Chondrocyte (in vitro differentiated cells): Measurements from ENCODE around the gene RPRD1B. TPM values are rescaled to one million over a fixed set of nuclear protein-coding genes. Genes with fewer than 3 reads are reported as not detected.

Experiments
- DNase-seq: peaks from one replicate; pipeline ENCODE4 v3.0.0; 2021; ENCODE audit warnings: mixed read lengths, low spot score
- H3K27ac Mint-ChIP-seq: one replicate; pipeline ENCODE4 v1.8.0; 2021; ENCODE audit warnings: mild to moderate bottlenecking, moderate library complexity, mixed read lengths; ENCODE audit not compliant: unreplicated experiment
- H3K27me3 Mint-ChIP-seq: 2 replicates; pipeline ENCODE4 v1.8.0; 2021; ENCODE audit warnings: low read depth, mixed read lengths
- H3K36me3 Mint-ChIP-seq: 2 replicates; pipeline ENCODE4 v1.8.0; 2021; ENCODE audit warnings: low read depth, mixed read lengths
- H3K4me1 Mint-ChIP-seq: 2 replicates; pipeline ENCODE4 v1.8.0; 2021; ENCODE audit warnings: low read depth, mild to moderate bottlenecking, mixed read lengths
- H3K4me3 Mint-ChIP-seq: one replicate; pipeline ENCODE4 v1.8.0; 2021; ENCODE audit warnings: mild to moderate bottlenecking, moderate library complexity, mixed read lengths; ENCODE audit not compliant: unreplicated experiment
- H3K9me3 Mint-ChIP-seq: 2 replicates; pipeline ENCODE4 v1.8.0; 2021; ENCODE audit warnings: low read depth, mixed read lengths
- total RNA-seq: library from RNA; stranded (reverse); gene quantifications from 3 replicates; pipeline ENCODE4 v1.2.1, GENCODE V29; 2021
- TF ChIP-seq, protein P1 (sequence below): fragments of 200-600 bp; sonication (generic); IDR thresholded peaks from 2 replicates; pipeline ENCODE4 v1.5.0; 2021; ENCODE audit warnings: antibody characterized with exemption, mild to moderate bottlenecking, moderate library complexity

RPRD1B gene
- total RNA-seq, 1 donor from 2014 or later: 16.9 TPM

DNA sequence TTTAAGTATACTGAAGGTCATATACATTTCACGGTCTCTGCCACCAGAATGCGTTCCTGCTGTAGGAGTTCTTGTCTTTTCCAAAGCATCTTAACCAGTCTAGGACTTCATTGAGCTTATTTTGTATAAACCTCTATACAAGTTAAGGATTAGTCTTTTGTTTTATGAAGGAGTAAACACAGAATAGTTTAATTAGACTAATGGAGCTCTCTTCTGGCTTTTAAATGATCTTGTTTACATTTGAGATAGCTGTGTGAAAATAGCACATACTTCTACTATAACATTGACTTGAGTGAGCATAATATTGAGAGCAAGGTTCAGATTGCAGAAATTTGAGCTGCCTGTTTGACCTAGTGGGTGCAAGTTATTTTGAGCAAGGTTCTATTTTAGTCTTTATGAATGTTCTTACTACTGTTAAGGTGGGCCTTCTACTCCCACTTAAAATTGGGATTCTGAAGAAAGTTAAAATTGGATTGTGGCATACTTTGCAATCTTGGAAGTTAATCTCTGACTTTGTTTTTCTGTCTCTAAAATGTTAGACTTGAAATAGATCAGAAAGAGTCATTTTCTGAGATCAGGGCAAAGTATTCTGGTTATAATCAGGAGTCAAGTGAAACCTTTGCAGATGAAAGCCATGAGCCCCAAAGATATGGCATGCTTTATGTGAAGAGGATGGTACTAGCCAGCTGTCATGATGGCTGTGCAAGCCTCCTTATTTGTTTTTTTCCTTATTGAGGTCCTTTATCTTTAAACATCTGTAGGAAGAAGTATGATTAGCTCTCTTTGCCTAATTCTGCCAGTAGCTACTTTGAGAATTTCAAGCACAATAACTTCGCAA lies 41.8 kb downstream of the RPRD1B start:
- Mint-ChIP-seq H3K9me3 (peaks cover 6% of the 10 kb centered on the region), H3K4me3 (no peak overlapping the region), H3K4me1 (peaks cover 53% of the 10 kb centered on the region), H3K36me3 (peaks cover 30% of the 10 kb centered on the region), H3K27ac (peak overlapping the region; percentile 80), H3K27me3 (no peaks in the 10 kb centered on the region)
- no peak for DNase-seq
- TF ChIP-seq, protein P1, sequence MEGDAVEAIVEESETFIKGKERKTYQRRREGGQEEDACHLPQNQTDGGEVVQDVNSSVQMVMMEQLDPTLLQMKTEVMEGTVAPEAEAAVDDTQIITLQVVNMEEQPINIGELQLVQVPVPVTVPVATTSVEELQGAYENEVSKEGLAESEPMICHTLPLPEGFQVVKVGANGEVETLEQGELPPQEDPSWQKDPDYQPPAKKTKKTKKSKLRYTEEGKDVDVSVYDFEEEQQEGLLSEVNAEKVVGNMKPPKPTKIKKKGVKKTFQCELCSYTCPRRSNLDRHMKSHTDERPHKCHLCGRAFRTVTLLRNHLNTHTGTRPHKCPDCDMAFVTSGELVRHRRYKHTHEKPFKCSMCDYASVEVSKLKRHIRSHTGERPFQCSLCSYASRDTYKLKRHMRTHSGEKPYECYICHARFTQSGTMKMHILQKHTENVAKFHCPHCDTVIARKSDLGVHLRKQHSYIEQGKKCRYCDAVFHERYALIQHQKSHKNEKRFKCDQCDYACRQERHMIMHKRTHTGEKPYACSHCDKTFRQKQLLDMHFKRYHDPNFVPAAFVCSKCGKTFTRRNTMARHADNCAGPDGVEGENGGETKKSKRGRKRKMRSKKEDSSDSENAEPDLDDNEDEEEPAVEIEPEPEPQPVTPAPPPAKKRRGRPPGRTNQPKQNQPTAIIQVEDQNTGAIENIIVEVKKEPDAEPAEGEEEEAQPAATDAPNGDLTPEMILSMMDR: no peak

DNA sequence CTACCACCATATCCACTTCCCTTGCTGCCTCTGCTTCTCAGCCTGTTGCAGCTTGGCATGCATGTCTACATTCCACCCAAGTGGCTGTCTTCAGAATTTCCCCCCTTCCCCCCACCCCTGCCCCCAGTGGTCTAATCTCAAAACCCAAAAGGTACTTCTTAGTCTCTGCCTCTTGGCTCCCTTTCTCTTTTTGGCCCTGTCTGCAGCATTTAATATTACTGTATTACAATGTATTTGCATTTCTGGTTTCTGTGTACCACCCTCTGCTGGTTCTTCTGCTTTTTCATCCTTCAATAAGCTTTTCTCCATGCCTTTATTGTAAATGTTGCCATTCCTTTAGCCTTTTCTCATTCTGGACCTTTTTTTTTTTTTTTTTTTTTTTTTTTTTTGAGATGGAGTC lies 43.0 kb downstream of the RPRD1B start:
- TF ChIP-seq, protein P1: no peak
- no peak for DNase-seq
- Mint-ChIP-seq H3K4me3 (no peak overlapping the region), H3K27me3 (no peaks in the 10 kb centered on the region), H3K36me3 (peaks cover 31% of the 10 kb centered on the region), H3K27ac (no peak overlapping the region), H3K9me3 (peaks cover 11% of the 10 kb centered on the region), H3K4me1 (peaks cover 53% of the 10 kb centered on the region)

DNA sequence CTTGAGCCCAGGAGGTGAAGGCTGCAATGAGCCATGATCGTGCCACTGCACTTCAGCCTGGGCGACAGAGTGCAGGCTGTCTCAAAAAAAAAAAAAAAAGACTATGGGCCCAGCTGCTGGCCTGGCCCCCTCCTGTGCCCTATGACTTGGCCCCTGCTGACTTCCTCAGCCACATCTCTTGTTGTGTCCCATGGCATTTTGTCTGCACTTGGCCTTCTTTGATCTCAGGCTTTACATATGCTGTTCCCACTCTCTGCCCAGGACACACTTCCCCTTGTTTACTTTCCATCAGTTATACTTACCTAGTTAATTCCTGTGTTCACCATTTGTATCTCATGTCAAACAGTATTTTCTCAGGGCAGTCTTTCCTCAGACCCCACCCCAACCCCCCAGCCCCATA lies 44.5 kb downstream of the RPRD1B start:
- Mint-ChIP-seq H3K27ac (no peak overlapping the region), H3K4me1 (peaks cover 48% of the 10 kb centered on the region), H3K4me3 (no peak overlapping the region), H3K36me3 (peaks cover 32% of the 10 kb centered on the region), H3K27me3 (no peaks in the 10 kb centered on the region), H3K9me3 (peaks cover 11% of the 10 kb centered on the region)
- DNase-seq: no peak
- TF ChIP-seq, protein P1: no peak

DNA sequence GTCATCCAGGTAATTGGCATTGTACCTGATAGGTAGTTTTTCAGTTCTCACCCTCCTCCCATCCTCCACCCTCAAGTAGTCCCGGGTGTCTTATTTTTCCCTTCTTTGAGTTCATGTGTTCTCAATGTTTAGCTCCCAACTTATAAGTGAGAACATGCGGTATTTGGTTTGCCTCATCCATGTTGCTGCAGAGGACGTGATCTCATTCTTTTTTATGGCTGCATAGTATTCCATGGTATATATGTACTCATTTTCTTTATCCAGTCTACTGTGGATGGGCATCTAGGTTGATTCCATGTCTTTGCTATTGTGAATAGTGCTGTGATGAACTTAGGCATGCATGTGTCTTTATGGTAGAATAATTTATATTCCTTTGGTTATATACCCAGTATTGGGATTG lies 45.8 kb downstream of the RPRD1B start:
- H3K4me1 Mint-ChIP-seq: peaks cover 46% of the 10 kb centered on the region
- H3K27me3 Mint-ChIP-seq: no peaks in the 10 kb centered on the region
- TF ChIP-seq, protein P1: no peak
- H3K4me3 Mint-ChIP-seq: no peak overlapping the region
- H3K36me3 Mint-ChIP-seq: peaks cover 32% of the 10 kb centered on the region
- H3K9me3 Mint-ChIP-seq: peaks cover 11% of the 10 kb centered on the region
- no peak overlapping the region for H3K27ac Mint-ChIP-seq
- no peak for DNase-seq

DNA sequence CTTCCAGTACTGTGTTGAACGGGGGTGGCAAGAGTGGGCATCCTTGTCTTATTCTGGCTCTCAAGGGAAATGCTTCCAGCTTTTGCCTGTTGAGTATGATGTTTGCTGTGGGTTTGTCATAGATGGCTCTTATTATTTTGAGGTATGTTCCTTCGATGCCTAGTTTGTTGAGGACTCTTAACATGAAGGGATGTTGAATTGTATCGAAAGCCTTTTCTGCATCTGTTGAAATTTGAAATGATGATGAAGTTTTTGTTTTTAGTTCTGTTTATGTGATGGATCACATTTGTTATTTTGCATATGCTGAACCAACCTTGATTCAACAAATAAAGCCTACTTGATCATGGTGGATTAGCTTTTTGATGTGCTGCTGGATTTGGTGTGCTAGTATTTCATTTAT lies 48.0 kb downstream of the RPRD1B start:
- Mint-ChIP-seq H3K9me3 (peaks cover 11% of the 10 kb centered on the region), H3K4me3 (no peak overlapping the region), H3K36me3 (peaks cover 36% of the 10 kb centered on the region), H3K4me1 (peaks cover 38% of the 10 kb centered on the region), H3K27me3 (no peaks in the 10 kb centered on the region), H3K27ac (no peak overlapping the region)
- TF ChIP-seq, protein P1: no peak
- no peak for DNase-seq
